Endothelial cell of umbilical vein (primary cell): ENCODE data around the gene KRTAP1-1.

Source experiments
- CTCF ChIP-seq, 2 donors: IDR thresholded peaks; 1 replicate in 1 of 2; 2 replicates in 1 of 2; pipeline ENCODE4 v1.5.1; 2011; ENCODE audit warnings: low read length in 2 of 2, mild to moderate bottlenecking in 2 of 2, moderate library complexity in 2 of 2, control low read depth in 1 of 2, inconsistent platforms in 1 of 2, low read depth in 1 of 2; ENCODE audit not compliant: insufficient read depth in 1 of 2; ENCODE audit errors: extremely low read depth in 1 of 2
- EZH2 ChIP-seq: IDR thresholded peaks from 2 replicates; pipeline ENCODE4 v1.6.1; 2012; ENCODE audit warnings: borderline replicate concordance, low read depth, mild to moderate bottlenecking, moderate library complexity, low read length, inconsistent platforms; ENCODE audit not compliant: severe bottlenecking
- MAX ChIP-seq: IDR thresholded peaks from 2 replicates; pipeline ENCODE4 v1.6.1; 2011; ENCODE audit not compliant: insufficient read depth, insufficient read length

GRCh38 chr17:41052566-41052965 lies 11.3 kb upstream of the KRTAP1-1 start:
- no peak for TF ChIP-seq CTCF (IDR thresholded peaks at IDR 0.05; ENCODE audit: extremely low read depth in 1 of 2, insufficient read depth in 1 of 2, low read depth in 1 of 2, low read length in 2 of 2)
- TF ChIP-seq MAX, result no peak
- no peak for TF ChIP-seq EZH2
